Stimulated activated CD4-positive, alpha-beta T cell treated with anti-CD3 and anti-CD28 coated beads, TNF-alpha, amount 100 ng/mL, for 24 hours (primary cell): ENCODE data around the gene FBXW11.
A peak's percentile ranks its signal among the peaks of the same experiment; 100 is the strongest.

Experiments
- DNase-seq, 3 experiments: peaks; one replicate each; pipeline ENCODE4 v3.0.0-alpha.2; 2020; ENCODE audit warnings: low read depth in 3 of 3

Gene FBXW11

DNA sequence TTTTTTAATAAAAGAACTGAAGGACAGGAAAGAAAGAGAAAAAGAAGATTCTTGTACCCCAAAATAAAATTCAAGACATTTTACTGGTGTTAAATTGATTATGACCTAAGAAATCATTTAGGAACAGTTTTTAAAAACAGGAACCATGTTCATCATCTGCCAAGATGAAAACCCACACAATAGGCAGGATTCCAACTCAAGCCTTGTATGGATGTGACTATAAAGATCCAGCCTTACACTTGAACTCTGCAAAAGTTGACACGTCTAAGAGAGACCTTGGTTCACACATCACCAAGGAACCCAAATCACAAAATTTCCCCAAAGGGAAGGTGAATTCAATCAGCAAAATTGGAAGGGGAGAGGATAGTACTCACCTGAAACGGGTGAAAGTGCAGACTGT lies 138.2 kb downstream of the FBXW11 start:
- no peak for DNase-seq

GRCh38 chr5:171867786-171868185 lies 138.7 kb downstream of the FBXW11 start:
- DNase-seq: no peak

DNA sequence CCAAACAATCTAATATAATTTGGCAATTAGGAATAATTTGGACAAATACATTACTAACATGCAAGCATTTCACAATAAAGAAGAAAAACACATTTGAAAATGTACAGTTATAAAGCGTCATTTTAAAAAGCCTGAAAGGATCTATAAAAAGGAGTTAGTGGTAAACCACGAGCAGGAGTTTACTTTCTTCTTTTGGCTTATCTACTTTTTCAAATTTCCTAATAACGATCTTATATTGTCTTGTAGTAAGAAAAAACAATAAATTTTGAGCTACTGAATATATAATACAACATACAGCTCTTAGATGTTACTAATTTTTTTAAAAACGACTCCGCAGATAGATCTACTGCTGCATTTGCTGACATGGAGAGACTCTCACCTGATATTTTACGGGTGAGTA lies 141.0 kb downstream of the FBXW11 start:
- DNase-seq: no peak

DNA sequence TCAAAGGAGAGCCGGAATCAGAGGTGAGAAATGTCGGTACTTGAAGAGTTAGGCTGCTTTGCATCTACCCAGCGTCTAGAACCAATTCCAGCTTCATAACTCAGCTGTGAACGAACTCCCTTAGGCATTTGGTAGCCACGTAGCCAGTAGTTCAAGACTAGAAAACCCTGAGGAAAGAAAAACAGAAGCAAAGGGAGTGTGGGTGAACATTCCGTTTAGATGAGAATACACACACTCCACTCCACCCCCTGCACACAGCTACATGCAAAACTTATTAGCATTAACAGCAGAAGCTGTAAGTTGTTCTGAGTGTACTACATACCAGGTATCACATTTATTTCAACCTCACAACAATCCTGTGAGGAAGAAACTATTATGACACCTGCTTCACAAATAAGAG lies 142.5 kb downstream of the FBXW11 start:
- DNase-seq: no peak

DNA sequence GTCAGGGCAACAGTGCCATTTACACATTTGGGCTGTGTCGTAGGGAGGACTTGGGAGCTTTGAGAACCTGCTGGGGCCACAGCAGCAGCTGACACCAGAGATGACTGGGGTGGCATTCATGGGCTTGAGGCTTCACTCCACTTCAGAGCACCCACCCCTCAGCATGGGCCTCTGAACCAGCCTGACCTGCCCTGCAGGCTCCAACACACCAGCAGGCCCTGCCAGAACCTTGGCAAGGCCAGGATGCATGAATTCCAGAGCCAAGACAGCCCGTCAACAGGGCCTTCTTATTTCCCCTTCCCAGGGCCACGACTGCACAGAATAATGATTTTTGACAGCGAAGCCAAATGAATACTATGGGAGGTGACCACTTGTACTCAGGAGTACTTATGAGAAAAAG lies 143.8 kb downstream of the FBXW11 start:
- no peak for DNase-seq

- DNase-seq: no peak
These were observed 145.1 kb downstream of the FBXW11 start for GRCh38 chr5:171861381-171861780.

- DNase-seq: peak in 1 of 3 experiments; percentile 5
These were observed 148.1 kb downstream of the FBXW11 start for GRCh38 chr5:171858303-171858702.

- DNase-seq: no peak
These were observed 149.0 kb downstream of the FBXW11 start for GRCh38 chr5:171857489-171857876.

DNA sequence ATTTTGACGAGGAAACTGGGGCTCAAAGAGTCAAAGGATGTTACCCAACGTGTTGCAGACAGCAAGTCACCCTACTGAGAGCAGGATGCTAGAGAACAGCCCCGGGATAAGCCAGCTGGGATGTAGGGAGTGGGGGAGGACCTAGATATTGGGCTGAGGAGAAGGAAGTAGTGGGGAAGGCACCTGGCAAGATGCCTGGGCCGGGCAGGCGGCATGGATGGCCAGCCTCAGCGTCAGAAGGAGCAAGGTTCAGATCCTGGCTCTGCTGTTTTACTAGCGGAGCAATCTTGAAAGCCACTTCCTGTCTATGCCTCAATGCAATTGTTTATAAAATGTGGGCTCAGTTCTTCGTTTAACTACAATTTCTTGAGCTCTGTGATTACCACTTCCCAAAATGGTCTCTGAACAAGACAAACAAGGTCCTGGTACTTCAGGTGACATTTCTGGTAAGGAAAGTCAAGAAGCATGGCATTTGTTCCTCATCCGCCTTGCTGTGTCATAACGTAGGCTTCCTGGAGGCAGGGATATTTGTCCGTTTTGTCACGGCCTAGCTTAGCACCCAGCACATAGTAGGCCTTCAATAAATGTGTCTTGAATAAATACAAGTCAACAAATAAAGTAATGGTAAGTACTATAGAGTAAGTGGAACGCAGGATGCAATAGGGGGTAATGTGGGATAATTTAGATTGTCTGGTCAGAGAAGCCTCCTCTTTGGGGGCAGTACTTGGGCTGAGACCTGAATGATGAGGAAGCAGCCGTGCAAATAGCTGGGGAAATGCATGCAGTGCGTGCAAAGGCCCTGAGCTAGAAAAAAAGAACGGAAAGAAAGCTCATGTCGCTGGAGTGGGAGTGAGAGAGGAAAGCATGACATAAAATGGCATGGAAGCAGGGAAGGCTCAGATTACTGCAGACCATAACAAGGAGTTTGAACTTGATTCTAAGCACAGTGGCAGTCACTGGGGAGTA lies 150.4 kb downstream of the FBXW11 start:
- no peak for DNase-seq

DNA sequence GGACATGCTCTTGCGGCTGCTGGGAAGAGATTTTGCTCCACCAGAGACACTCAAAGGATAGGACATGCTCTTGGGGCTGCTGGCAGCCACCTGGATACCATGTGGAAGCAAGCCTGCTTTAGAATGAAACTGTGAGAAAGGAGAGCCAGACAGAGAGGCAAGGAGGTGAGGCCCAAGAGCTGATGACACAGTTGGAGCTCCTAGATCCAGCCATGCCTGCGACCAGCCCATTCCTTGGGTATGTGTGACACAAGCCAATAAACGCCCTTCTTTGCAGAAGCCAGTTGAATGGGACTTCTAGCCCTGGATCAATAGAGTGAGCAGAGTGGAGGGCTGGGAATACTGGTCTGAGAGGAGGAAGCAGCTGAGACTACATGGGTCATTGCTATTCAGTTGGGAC lies 151.2 kb downstream of the FBXW11 start:
- DNase-seq: no peak

GRCh38 chr5:171852255-171852681 lies 154.2 kb downstream of the FBXW11 start:
- no peak for DNase-seq

- no peak for DNase-seq
These were observed 155.2 kb downstream of the FBXW11 start for GRCh38 chr5:171851251-171851650.

DNA sequence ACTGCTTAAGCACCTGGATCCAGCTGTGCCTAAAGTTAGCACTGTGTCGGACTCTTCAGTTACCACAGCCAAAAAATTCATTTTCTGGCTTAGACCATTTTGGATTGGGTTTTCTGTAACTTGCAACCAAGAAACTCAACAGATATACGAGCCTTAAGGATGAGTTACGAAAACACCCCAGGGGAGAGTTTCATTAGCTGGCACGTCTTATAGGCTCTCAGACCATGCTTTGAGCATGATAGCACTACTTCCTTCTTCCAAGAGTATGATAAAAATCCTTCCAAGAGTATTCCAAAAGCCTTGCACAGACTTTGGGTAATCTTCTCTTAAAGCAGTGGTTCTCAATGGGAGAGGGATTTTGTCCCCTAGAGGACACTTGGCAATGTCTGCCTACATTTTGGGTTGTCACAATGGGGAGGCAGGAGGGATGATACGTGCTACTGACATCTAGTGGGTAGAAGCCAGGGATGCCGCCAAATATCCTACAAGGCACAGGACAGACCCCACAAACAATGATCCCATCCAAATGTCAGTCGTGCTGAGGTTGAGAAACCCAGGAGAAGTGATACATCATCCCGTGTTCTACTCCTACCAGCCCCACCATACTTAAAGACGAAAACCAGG lies 156.0 kb downstream of the FBXW11 start:
- DNase-seq: no peak

GRCh38 chr5:171849585-171850323 lies 156.7 kb downstream of the FBXW11 start:
- DNase-seq: no peak

GRCh38 chr5:171848911-171849520 lies 157.4 kb downstream of the FBXW11 start:
- DNase-seq: no peak

DNA sequence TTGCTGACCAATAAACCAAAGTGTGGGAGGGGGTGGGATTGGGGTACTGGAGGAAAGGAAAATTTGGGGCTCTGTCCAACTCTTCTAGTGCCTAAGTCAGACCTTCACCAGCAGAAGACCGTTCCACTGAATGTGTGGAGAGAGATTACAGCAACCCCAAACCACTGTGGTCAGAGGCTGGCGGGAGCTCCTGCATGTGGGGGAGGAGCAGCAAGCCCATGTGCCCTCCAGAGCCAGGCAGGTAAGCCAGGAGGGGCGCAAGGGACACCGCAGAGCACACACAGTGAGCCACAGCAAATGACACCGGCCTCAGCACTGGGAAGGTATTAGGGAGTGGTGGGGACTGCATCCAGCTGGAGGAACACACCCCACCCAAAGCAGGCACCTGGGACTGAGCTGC lies 158.0 kb downstream of the FBXW11 start:
- DNase-seq: no peak

GRCh38 chr5:171848006-171848405 lies 158.4 kb downstream of the FBXW11 start:
- DNase-seq: no peak

GRCh38 chr5:171847026-171847425 lies 159.4 kb downstream of the FBXW11 start:
- no peak for DNase-seq

GRCh38 chr5:171846323-171846722 lies 160.1 kb downstream of the FBXW11 start:
- DNase-seq: no peak

DNA sequence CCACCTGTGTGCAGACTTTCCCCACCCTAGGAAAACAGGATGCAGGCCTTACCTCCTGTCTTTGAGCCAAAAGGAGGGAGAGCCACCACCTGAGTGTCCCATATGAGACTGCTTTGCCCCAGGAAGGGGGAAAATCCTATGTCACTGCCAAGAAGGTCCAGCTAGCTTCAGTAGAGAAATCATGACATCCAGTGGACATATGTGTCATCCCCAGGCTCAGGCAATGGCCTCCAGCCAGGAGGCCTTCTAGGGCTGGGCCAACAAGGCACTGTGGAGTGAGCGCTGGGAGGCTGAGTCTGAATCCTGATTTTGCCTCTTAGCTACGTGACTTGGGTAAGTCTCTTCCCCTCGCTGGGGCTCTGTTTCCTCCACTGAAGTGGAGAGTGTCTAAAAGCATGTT lies 160.6 kb downstream of the FBXW11 start:
- no peak for DNase-seq

- DNase-seq: no peak
These were observed 161.3 kb downstream of the FBXW11 start for GRCh38 chr5:171845040-171845630.
